DOHH2 (cell line): ENCODE measurements around the gene GCC2.

Source experiments
- CTCF ChIP-seq: fragments of 200-600 bp; sonication (generic); IDR thresholded peaks from one replicate; pipeline ENCODE4 v1.5.1; 2014; ENCODE audit warnings: antibody characterized with exemption, mild to moderate bottlenecking, low read depth, low read length; ENCODE audit not compliant: poor library complexity, severe bottlenecking
- EZH2phosphoT487 ChIP-seq: fragments of 200-600 bp; sonication (generic); IDR thresholded peaks from 2 replicates; pipeline ENCODE4 v1.6.1; 2017; ENCODE audit warnings: borderline replicate concordance, mild to moderate bottlenecking, antibody characterized with exemption, low read length, moderate library complexity, mixed read lengths

DNA sequence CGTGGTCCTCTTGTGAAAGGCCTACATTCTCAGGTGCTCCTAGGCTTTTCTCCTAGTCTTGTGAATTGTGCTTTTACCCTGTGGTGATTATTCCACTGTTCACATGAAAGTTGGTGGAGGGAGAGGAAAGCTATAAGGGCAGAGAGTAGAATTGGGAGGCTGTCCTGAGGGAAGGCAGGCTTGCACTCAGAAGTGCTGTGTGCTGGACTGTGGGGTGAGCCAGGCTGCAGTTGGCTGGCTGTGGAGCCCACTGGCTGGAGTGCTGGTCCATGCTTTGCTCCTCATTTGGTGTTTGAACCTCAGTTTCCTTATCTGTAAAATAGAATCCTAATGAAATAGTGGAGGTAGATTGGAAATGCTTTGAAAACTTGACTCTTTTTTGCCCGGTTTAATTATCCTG lies 106.6 kb downstream of the GCC2 start:
- no peak for TF ChIP-seq EZH2phosphoT487
- TF ChIP-seq CTCF = no peak
